Subcutaneous abdominal adipose tissue (tissue), 5 donors: Measurements from ENCODE around the gene IKZF2.

Source experiments
- H3K27ac ChIP-seq: one replicate; pipeline ENCODE4 v1.7.0; 2013; ENCODE audit warnings: low read depth, mild to moderate bottlenecking, inconsistent platforms, low read length, moderate library complexity
- H3K27me3 ChIP-seq, 5 donors: one replicate each; pipeline ENCODE4 v1.7.0; 2013; ENCODE audit warnings: low read length in 5 of 5, inconsistent platforms in 1 of 5; ENCODE audit not compliant: control insufficient read depth in 5 of 5, insufficient read depth in 4 of 5
- H3K36me3 ChIP-seq, 5 donors: one replicate each; pipeline ENCODE4 v1.7.0; 2013; ENCODE audit warnings: low read length in 5 of 5; ENCODE audit not compliant: control insufficient read depth in 5 of 5, insufficient read depth in 5 of 5
- H3K4me1 ChIP-seq, 5 donors: one replicate each; pipeline ENCODE4 v1.7.0; 2013; ENCODE audit warnings: low read length in 5 of 5, mild to moderate bottlenecking in 3 of 5, moderate library complexity in 1 of 5; ENCODE audit not compliant: control insufficient read depth in 5 of 5, insufficient read depth in 5 of 5
- H3K4me3 ChIP-seq, 5 donors: one replicate each; pipeline ENCODE4 v1.7.0; 2013; ENCODE audit warnings: low read length in 5 of 5, low read depth in 1 of 5
- H3K9ac ChIP-seq, 5 donors: one replicate each; pipeline ENCODE4 v1.7.0; 2013; ENCODE audit warnings: low read length in 5 of 5, mild to moderate bottlenecking in 4 of 5, moderate library complexity in 3 of 5
- H3K9me3 ChIP-seq, 5 donors: one replicate each; pipeline ENCODE4 v1.7.0; 2013; ENCODE audit warnings: low read length in 5 of 5; ENCODE audit not compliant: control insufficient read depth in 5 of 5
- donor health status: healthy.
- donor health status: healthy.
- donor health status: healthy.
- donor health status: healthy.
- donor health status: healthy.

IKZF2 gene

GRCh38 chr2:213065583-213066442 lies 85.6 kb downstream of the IKZF2 start:
- H3K4me1 ChIP-seq, result peaks cover 0 to 10% (median 8%) of the 10 kb centered on the region in 5 donors

GRCh38 chr2:213064099-213064498 lies 87.3 kb downstream of the IKZF2 start:
- Histone ChIP-seq H3K4me3 (no peak overlapping the region), H3K9me3 (no peaks in the 10 kb centered on the region), H3K4me1 (peaks cover 0 to 10% (median 8%) of the 10 kb centered on the region in 5 donors), H3K27ac (no peak overlapping the region), H3K9ac (no peak overlapping the region), H3K36me3 (no peaks in the 10 kb centered on the region), H3K27me3 (no peaks in the 10 kb centered on the region)

More at GRCh38 chr2:213065583-213066442, 85.6 kb downstream of the IKZF2 start:
- H3K27me3 ChIP-seq, result no peaks in the 10 kb centered on the region
- H3K9ac ChIP-seq, result peak overlapping the region in 2 of 5 donors; percentile 17 to 54
- peak overlapping the region in 4 of 5 donors; percentile 30 to 50 (median 41) for H3K4me3 ChIP-seq
- no peaks in the 10 kb centered on the region for H3K36me3 ChIP-seq
- no peak overlapping the region for H3K27ac ChIP-seq
- no peaks in the 10 kb centered on the region for H3K9me3 ChIP-seq

GRCh38 chr2:213057977-213058376 lies 93.4 kb downstream of the IKZF2 start:
- no peak overlapping the region for H3K27ac ChIP-seq
- H3K9ac ChIP-seq, result no peak overlapping the region
- no peak overlapping the region for H3K4me3 ChIP-seq
- H3K27me3 ChIP-seq, result no peaks in the 10 kb centered on the region
- H3K4me1 ChIP-seq, result no peaks in the 10 kb centered on the region
- peaks cover 0 to 3% (median 0%) of the 10 kb centered on the region in 5 donors for H3K36me3 ChIP-seq
- no peaks in the 10 kb centered on the region for H3K9me3 ChIP-seq

GRCh38 chr2:213046431-213046830 lies 105.0 kb downstream of the IKZF2 start:
- Histone ChIP-seq H3K4me1 (no peaks in the 10 kb centered on the region), H3K36me3 (peaks cover 0 to 23% (median 12%) of the 10 kb centered on the region in 5 donors), H3K27me3 (no peaks in the 10 kb centered on the region), H3K9ac (no peak overlapping the region), H3K9me3 (no peaks in the 10 kb centered on the region), H3K27ac (no peak overlapping the region), H3K4me3 (no peak overlapping the region)

- H3K27me3 ChIP-seq, result no peaks in the 10 kb centered on the region
- no peak overlapping the region for H3K27ac ChIP-seq
- no peak overlapping the region for H3K9ac ChIP-seq
- no peaks in the 10 kb centered on the region for H3K9me3 ChIP-seq
- H3K36me3 ChIP-seq, result peaks cover 0 to 20% (median 12%) of the 10 kb centered on the region in 5 donors
- no peak overlapping the region for H3K4me3 ChIP-seq
- no peaks in the 10 kb centered on the region for H3K4me1 ChIP-seq
Measured at GRCh38 chr2:213043566-213043965, 107.8 kb downstream of the IKZF2 start.

- no peaks in the 10 kb centered on the region for H3K27me3 ChIP-seq
- no peak overlapping the region for H3K27ac ChIP-seq
- no peak overlapping the region for H3K9ac ChIP-seq
- H3K36me3 ChIP-seq, result peaks cover 0 to 20% (median 12%) of the 10 kb centered on the region in 5 donors
- no peak overlapping the region for H3K4me3 ChIP-seq
- peaks cover 0 to 2% (median 0%) of the 10 kb centered on the region in 5 donors for H3K4me1 ChIP-seq
- H3K9me3 ChIP-seq, result no peaks in the 10 kb centered on the region
Measured at GRCh38 chr2:213042262-213042661, 109.2 kb downstream of the IKZF2 start.

- Histone ChIP-seq H3K9me3 (no peaks in the 10 kb centered on the region), H3K27me3 (no peaks in the 10 kb centered on the region), H3K27ac (no peak overlapping the region), H3K4me3 (no peak overlapping the region), H3K9ac (no peak overlapping the region), H3K36me3 (peaks cover 0 to 3% (median 0%) of the 10 kb centered on the region in 5 donors), H3K4me1 (peaks cover 0 to 2% (median 0%) of the 10 kb centered on the region in 5 donors)
Measured at GRCh38 chr2:213036836-213037235, 114.6 kb downstream of the IKZF2 start.

GRCh38 chr2:213034585-213034984 lies 116.8 kb downstream of the IKZF2 start:
- H3K4me1 ChIP-seq, result peaks cover 0 to 2% (median 0%) of the 10 kb centered on the region in 5 donors
- H3K36me3 ChIP-seq, result peaks cover 0 to 3% (median 0%) of the 10 kb centered on the region in 5 donors
- no peak overlapping the region for H3K4me3 ChIP-seq
- H3K9ac ChIP-seq, result no peak overlapping the region
- no peak overlapping the region for H3K27ac ChIP-seq
- no peaks in the 10 kb centered on the region for H3K9me3 ChIP-seq
- H3K27me3 ChIP-seq, result no peaks in the 10 kb centered on the region

- Histone ChIP-seq H3K4me1 (peaks cover 0 to 1% (median 0%) of the 10 kb centered on the region in 5 donors), H3K4me3 (no peak overlapping the region), H3K9me3 (no peaks in the 10 kb centered on the region), H3K27ac (no peak overlapping the region), H3K27me3 (no peaks in the 10 kb centered on the region), H3K9ac (no peak overlapping the region), H3K36me3 (peaks cover 0 to 3% (median 0%) of the 10 kb centered on the region in 5 donors)
Measured at GRCh38 chr2:213032607-213033006, 118.8 kb downstream of the IKZF2 start.

- Histone ChIP-seq H3K4me3 (no peak overlapping the region), H3K27ac (no peak overlapping the region), H3K9me3 (no peaks in the 10 kb centered on the region), H3K36me3 (peaks cover 0 to 6% (median 0%) of the 10 kb centered on the region in 5 donors), H3K4me1 (no peaks in the 10 kb centered on the region), H3K9ac (no peak overlapping the region), H3K27me3 (no peaks in the 10 kb centered on the region)
Measured at GRCh38 chr2:213022987-213023386, 128.4 kb downstream of the IKZF2 start.
